Bone marrow (tissue), 2 donors: Measurements from ENCODE around the gene EAF1.
A peak's percentile ranks its signal among the peaks of the same experiment; 100 is the strongest.
"Not testable (repeated sequence)": the region's sequence is repeated elsewhere in the genome, so short reads cannot be mapped to it uniquely, and the experiment has no call there.

Experiments
- DNase-seq, 2 donors: peaks; one replicate each; lab custom pipeline; 2025; lab: John Stamatoyannopoulos, UW

The EAF1 gene

GRCh38 chr3:15452156-15452555 lies 24.8 kb downstream of the EAF1 start:
- DNase-seq = no peak

DNA sequence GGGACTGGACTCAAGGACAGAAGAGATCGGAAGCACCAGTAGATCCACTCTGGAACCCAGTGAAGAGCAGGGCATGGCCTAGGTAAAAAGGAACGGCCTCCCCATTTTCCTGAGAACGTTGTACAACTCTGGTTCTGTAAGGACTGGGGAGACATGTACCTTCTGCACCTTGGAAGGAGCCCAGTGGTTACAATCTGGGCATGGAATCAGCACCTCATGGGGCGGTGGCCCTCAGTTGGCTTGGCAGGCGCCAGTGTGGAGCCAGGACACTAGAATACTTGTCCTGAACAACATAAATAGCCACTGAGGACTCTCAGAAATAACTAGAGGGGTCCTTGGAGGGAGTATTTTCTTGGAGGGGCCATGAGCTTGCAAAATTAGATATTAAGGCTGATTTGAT lies 25.6 kb downstream of the EAF1 start:
- DNase-seq = no peak

DNA sequence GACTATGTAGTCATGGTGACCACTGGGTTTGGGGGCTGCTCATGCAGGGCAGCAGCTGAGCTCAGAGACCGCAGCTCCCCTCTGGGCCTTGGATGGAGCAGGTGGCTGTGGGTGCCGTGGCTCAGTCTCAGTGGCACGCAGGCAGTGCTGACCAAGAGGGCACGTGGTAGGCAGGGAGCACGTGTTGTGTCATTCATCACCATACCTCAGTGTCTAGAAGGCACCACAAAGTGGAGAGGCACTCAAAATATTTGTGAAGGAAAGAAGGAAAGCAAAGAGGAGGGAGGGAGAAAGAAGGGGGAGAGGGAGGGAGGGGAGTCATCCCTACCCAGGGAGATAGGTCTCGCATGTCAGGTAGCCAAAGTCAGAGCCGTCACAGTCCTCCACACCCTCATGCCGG lies 26.1 kb downstream of the EAF1 start:
- no peak for DNase-seq

DNA sequence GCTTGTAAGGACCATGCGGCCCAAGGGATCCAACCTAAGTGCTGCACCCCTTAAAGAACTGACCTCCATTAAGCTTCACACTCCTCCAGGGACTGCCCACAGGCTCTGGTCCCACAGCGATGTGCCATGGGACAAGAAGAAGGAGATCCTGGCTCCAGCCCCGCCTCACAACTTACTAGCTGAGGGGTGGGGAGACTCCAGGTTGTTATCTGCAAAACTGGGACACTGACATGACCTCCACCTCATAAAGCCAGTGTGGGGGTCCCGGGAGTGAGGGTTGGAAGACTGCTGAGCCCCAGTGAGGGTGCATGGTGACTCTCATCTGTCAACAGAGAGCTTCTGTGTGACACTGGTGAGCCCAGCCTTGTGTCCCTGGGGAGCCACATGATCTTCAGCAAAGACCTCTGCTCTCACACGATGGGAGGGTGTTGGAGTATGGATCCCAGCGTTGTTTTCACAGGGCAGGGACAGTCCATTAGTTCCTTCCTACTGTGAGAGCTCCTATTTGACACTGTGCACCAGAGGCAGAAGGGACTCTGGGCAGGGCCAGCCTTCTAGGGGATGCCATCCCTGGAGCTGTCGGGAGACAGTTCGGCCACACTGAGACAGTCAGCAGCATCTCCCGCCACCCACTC lies 26.7 kb downstream of the EAF1 start:
- DNase-seq = no peak

DNA sequence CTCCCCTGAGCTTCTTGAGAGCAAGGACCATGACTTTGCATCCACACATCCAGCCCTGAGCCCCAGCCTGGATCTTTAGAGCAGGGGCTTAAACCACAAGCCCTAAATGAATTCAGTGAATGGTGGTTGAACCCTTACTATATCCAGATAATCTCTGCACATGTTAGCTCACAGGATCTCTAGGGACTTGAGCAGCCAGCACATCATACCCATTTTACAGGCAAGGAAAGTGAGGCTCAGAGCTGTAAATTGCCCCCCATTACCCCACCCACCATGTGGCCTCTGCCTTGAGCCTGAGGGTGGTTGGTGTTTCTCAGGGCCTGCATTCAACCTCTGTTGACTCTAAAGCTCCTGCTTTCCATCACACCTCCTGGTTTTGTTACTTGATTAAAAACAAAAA lies 27.6 kb downstream of the EAF1 start:
- DNase-seq = no peak

DNA sequence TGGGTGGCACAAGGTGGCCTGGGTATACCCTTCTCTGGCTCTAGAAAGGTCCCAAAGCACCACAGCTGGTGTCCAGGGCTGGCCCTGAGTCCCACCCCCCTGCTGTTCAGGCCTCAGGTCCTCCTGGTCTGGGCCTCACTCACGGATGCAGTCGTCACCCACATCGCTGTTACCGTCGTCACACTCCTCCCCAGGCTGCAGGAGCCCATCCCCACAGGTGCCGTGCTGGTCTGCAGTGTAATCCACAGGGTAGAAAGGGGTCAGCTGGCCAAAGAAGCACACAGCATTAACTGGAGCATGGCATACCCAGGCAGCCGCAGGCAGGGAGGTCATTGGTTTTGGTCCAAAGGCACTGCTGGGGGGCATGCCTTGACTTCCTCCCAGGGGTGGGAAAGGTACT lies 28.4 kb downstream of the EAF1 start:
- no peak for DNase-seq

DNA sequence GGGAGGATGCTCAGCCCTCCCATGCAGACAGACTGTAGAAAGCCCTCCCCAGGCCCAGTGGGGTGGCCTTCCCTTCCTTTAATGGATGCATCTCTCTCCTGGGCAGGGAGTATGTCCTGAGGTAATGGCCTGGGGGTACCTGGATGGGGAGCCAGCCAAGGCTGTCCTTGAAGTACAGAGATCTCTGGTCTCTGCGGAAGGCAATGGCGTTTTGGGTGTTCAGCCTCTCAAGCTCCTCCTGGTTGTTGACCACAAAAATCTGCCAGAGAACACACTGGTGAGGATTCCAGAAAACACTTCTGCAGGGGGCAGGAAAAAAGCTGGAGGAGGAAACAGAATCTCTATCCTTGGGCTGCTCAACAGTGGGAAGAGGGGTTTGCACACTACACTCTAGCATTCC lies 28.9 kb downstream of the EAF1 start:
- DNase-seq = no peak

- DNase-seq = not testable (repeated sequence)
Observed at GRCh38 chr3:15456915-15457314, 29.5 kb downstream of the EAF1 start.

DNA sequence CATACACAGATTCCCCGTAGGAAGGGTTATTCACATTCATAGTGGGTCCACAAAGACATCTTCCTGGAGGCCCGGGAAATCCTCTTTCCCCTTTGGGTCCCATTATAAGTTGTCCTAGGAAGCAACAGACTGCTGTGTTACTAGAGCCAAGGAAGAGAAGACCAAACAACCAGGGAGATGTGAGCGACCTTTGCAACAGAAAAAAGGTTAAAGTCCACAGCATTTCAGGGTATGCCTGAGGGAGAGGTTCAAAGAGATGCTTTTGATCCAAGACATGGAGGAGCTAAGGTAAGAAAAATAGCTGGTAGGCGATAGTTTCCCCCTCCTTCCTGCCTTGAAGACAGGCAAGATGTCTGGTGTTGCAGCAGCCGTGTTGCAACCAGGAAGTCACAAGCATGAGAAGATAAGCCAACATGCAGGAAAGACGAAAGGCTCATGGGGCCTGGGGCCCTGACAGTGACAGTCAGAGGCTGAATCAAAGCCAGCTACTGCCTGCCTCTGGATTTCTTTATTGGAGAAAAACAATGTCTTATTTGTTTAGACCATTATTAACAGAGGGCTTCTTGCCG lies 30.9 kb downstream of the EAF1 start:
- no peak for DNase-seq

GRCh38 chr3:15460891-15461531 lies 33.6 kb downstream of the EAF1 start:
- peak in 1 of 2 donors; percentile 83 for DNase-seq

GRCh38 chr3:15462451-15462850 lies 35.1 kb downstream of the EAF1 start:
- DNase-seq = no peak

GRCh38 chr3:15465876-15466585 lies 38.6 kb downstream of the EAF1 start:
- DNase-seq = no peak

DNA sequence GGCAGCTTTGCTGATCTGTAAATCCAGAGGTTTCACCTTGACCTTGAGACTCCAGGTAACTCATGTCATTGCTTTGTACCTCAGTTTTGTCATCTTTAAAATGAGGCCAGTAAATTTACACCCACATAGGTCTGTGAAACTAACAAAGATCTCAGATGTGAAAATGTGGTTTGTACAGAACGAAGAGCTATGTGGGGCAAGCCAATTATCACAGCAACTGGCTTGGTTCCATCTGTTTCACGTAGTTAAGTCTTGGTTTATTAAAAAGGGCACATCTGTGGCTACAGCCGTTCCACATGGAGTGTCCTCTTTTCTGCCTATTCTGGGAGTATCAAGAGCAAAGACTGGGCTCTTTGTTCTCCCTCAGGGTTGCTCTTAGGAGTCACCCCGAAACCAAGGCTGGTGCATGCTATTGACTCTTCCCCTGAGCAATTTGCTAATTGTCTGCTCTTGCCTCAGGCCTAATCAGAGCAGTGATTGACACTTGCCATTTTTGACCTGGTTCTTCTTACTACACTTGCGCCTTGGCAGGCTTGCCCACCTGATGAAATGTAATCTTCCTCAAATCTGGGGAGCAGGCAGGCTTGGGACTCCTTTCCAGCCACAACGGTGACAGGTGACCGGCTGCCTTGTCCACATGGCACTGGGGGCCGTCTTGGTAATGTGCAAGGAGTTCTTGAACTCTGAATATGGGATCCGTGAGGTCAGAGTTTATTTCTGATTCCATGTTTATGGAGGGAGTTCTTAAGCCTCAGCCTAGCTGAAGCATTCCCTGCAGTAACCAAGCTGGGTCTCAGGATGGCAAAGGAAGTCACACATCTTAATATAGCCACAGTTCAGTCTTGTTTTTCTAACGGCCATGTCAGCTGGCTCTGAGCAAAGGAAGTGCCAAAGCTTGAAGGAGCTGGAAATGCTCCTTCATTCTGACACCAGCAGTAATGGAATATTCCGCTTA lies 40.1 kb downstream of the EAF1 start:
- no peak for DNase-seq

DNA sequence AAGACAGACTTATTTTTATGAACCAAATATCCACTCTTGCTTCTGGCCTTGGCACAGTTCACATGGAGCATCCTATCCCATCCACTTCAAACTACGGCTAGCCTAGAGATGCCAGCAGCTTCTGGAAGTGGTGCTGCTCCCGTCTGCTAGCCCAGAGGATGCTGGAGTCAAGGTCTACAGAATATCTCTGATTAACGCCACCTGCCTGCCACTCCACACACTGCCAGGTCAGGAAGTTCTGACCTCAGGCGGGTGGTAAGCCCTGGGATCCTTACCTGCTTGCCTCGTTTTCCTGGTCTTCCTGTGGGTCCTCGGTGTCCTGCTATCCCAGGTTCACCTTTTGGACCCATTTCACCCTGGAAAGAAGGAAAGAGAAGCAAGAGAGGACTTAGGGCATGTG lies 42.9 kb downstream of the EAF1 start:
- no peak for DNase-seq

GRCh38 chr3:15470849-15471248 lies 43.5 kb downstream of the EAF1 start:
- no peak for DNase-seq

GRCh38 chr3:15471861-15472260 lies 44.5 kb downstream of the EAF1 start:
- no peak for DNase-seq

GRCh38 chr3:15475161-15475560 lies 47.8 kb downstream of the EAF1 start:
- DNase-seq = no peak

- DNase-seq = no peak
Observed at GRCh38 chr3:15476378-15476777, 49.0 kb downstream of the EAF1 start.

GRCh38 chr3:15477951-15478639 lies 50.7 kb downstream of the EAF1 start:
- no peak for DNase-seq

DNA sequence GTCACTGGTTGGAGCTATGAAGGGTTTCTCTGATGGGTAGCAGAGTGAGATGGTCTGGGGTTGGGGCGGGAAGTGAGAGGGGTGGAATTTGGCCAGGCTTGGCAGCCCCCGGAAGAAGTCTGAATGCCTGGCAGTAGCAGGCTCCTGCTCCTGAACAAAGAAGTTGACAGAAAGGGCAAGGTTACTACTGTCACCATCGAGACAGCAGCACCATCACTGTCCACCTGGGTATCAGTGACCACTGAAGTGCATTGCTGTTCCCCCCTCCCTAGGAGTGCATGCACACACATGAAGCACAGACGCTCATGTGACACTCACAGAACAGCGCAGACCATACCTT lies 51.2 kb downstream of the EAF1 start:
- DNase-seq = no peak

- DNase-seq = no peak
Observed at GRCh38 chr3:15479400-15480224, 52.2 kb downstream of the EAF1 start.
